ENCODE data around the gene TNPO3. TPM values are rescaled to one million over a fixed set of nuclear protein-coding genes. Genes with fewer than 3 reads are reported as not detected.

The TNPO3 gene
- total and polyA plus RNA-seq, 10 of the 15 experiments (the other 5 are each of a cell fraction or from before 2014, with no cell fraction given) = 17.6 to 91.8 (median 65.9) TPM

DNA sequence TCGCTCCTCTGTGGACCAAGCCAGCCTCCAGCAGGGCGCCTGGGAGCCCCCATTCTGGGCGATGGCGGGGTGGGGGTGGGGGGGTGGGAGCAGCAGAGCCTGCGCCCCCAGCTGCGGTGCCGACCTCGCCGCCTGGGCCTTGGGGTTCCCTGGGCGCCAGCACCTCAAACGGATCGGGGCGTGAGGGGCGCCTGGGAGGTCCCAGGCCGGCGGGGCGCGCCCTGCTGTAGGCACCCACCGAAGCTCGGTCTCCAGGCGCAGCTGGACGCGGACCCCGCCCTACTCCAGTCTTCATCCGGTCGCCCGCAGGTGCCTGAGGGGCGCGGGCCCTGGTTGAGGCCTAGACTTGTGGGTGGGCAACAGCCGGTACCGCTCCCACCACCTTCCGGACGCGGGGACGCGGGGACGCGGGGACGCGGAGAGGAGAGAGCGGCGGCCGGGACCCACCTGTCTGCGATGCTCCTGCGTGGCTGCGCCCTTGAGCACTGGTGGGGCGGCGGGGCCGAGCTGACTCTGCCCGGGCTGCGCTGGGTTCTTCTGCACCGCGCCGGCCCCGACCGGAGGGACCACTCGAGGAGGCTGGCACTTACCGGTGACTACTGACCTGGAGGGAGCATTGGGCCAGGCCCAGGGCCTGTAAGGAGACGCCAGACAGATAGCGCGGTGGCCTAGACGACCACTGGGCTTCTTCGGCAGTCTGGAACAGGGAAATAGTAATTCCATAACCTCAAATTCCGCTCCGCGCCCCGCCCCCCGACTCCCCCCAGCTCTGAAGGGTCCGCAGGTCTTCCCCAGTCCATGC is 138.9 kb downstream of the TNPO3 start:
- ChIA-PET RAD21 (ENCODE audit: unreplicated experiment) (no interaction called here), POLR2A (interaction anchor here (0.6 to 1.4 kb wide), 2 partner anchors 17 to 22 kb away, joined by 3 to 6 read pairs; no protein-coding TSS in a partner anchor), SMC1A (ENCODE audit: uncharacterized antibody, unreplicated experiment) (interaction anchor here (0.9 kb wide), 1 partner anchor 29 kb away, joined by 3 read pairs; no protein-coding TSS in a partner anchor), CTCF (no interaction called here)
- DNase-seq (ENCODE audit: low read depth, low spot score) (no peak), FAIRE-seq (no peak), ATAC-seq (no peak)
- Histone ChIP-seq H3K4me2 (ENCODE audit: control insufficient read depth, insufficient read depth) (no peak overlapping the region), H4K20me1 (ENCODE audit: control insufficient read depth, insufficient read depth) (no peaks in the 10 kb centered on the region), H3K9me3 (replicated peaks; ENCODE audit: control insufficient read depth, insufficient read depth, low read length) (no peaks in the 10 kb centered on the region), H3K36me3 (ENCODE audit: control insufficient read depth in 2 of 2, insufficient read depth in 2 of 2, low read length in 1 of 2) (no peaks in the 10 kb centered on the region), H3K27ac (ENCODE audit: control insufficient read depth, insufficient read depth) (no peak overlapping the region), H2AFZ (ENCODE audit: control insufficient read depth, low read depth, low read length) (no peak overlapping the region), H3K79me2 (ENCODE audit: control insufficient read depth, insufficient read depth, low read length) (no peaks in the 10 kb centered on the region), H3K27me3 (replicated peaks in 1 of 2; ENCODE audit: control insufficient read depth in 2 of 2, insufficient read depth in 2 of 2, low read length in 1 of 2) (no peaks in the 10 kb centered on the region), H3K4me1 (ENCODE audit: control insufficient read depth, insufficient read depth, low read length) (peaks cover 18% of the 10 kb centered on the region), H3K9ac (ENCODE audit: control insufficient read depth, insufficient read depth, low read length) (no peak overlapping the region), H3K4me3 (no peak overlapping the region)
- in situ Hi-C loops (cut with MboI) (no loop called here), intact Hi-C loops (cut with micrococcal nuclease; ENCODE audit: unreplicated experiment) (no loop called here)
- BruUV-seq (replicated peaks) = no TSS peak
- 91% methylated on average over 60 of the region's 69 CpGs for WGBS (ENCODE audit: insufficient coverage, insufficient replicate concordance, low lambda C conversion rate, missing lambda C conversion rate)
- TF ChIP-seq MXI1 (IDR thresholded peaks at IDR 0.05; ENCODE audit: low read depth, low read length) = no peak
- TF ChIP-seq, protein P1, sequence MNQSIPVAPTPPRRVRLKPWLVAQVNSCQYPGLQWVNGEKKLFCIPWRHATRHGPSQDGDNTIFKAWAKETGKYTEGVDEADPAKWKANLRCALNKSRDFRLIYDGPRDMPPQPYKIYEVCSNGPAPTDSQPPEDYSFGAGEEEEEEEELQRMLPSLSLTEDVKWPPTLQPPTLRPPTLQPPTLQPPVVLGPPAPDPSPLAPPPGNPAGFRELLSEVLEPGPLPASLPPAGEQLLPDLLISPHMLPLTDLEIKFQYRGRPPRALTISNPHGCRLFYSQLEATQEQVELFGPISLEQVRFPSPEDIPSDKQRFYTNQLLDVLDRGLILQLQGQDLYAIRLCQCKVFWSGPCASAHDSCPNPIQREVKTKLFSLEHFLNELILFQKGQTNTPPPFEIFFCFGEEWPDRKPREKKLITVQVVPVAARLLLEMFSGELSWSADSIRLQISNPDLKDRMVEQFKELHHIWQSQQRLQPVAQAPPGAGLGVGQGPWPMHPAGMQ (IDR thresholded peaks at IDR 0.05; ENCODE audit: borderline replicate concordance) = no peak
- no peak for TF ChIP-seq NR2F1 (conservative IDR thresholded peaks at IDR 0.05)
- TF ChIP-seq MAX (IDR thresholded peaks at IDR 0.05; ENCODE audit: low read depth, low read length) = no peak
- no peak for TF ChIP-seq ATF7 (IDR thresholded peaks at IDR 0.05; ENCODE audit: low read depth)
- no peak for TF ChIP-seq GABPA (IDR thresholded peaks at IDR 0.05; ENCODE audit: low read depth)
- TF ChIP-seq, protein P2, sequence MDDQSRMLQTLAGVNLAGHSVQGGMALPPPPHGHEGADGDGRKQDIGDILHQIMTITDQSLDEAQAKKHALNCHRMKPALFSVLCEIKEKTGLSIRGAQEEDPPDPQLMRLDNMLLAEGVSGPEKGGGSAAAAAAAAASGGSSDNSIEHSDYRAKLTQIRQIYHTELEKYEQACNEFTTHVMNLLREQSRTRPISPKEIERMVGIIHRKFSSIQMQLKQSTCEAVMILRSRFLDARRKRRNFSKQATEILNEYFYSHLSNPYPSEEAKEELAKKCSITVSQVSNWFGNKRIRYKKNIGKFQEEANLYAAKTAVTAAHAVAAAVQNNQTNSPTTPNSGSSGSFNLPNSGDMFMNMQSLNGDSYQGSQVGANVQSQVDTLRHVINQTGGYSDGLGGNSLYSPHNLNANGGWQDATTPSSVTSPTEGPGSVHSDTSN (IDR thresholded peaks at IDR 0.05; ENCODE audit: insufficient replicate concordance, low read depth, low read length) = no peak
- TF ChIP-seq SREBF2 (IDR thresholded peaks at IDR 0.05; ENCODE audit: low read length) = no peak
- no peak for TF ChIP-seq USF1 (IDR thresholded peaks at IDR 0.05; ENCODE audit: borderline replicate concordance, extremely low read length, insufficient read depth, low read depth, low read length)
- TF ChIP-seq SMARCA5 (IDR thresholded peaks at IDR 0.05) = no peak
- no peak for TF ChIP-seq TCF12 (IDR thresholded peaks at IDR 0.05; ENCODE audit: low read depth, low read length)
- TF ChIP-seq IRF4 (IDR thresholded peaks at IDR 0.05; ENCODE audit: low read depth, low read length) = no peak
- no peak for TF ChIP-seq JUNB (IDR thresholded peaks at IDR 0.05)
- TF ChIP-seq E2F4 (IDR thresholded peaks at IDR 0.05; ENCODE audit: low read depth, low read length) = no peak
- TF ChIP-seq, protein P3, sequence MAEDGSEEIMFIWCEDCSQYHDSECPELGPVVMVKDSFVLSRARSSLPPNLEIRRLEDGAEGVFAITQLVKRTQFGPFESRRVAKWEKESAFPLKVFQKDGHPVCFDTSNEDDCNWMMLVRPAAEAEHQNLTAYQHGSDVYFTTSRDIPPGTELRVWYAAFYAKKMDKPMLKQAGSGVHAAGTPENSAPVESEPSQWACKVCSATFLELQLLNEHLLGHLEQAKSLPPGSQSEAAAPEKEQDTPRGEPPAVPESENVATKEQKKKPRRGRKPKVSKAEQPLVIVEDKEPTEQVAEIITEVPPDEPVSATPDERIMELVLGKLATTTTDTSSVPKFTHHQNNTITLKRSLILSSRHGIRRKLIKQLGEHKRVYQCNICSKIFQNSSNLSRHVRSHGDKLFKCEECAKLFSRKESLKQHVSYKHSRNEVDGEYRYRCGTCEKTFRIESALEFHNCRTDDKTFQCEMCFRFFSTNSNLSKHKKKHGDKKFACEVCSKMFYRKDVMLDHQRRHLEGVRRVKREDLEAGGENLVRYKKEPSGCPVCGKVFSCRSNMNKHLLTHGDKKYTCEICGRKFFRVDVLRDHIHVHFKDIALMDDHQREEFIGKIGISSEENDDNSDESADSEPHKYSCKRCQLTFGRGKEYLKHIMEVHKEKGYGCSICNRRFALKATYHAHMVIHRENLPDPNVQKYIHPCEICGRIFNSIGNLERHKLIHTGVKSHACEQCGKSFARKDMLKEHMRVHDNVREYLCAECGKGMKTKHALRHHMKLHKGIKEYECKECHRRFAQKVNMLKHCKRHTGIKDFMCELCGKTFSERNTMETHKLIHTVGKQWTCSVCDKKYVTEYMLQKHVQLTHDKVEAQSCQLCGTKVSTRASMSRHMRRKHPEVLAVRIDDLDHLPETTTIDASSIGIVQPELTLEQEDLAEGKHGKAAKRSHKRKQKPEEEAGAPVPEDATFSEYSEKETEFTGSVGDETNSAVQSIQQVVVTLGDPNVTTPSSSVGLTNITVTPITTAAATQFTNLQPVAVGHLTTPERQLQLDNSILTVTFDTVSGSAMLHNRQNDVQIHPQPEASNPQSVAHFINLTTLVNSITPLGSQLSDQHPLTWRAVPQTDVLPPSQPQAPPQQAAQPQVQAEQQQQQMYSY (CRISPR knock-in tag; IDR thresholded peaks at IDR 0.05) = no peak
- no peak for TF ChIP-seq CHD4 (IDR thresholded peaks at IDR 0.05)
